K562 (cell line): ENCODE measurements around the gene DHX36. TPM values are rescaled to one million over a fixed set of nuclear protein-coding genes. Genes with fewer than 3 reads are reported as not detected.

Experiments
- ATAC-seq: fragments of 200-7000 bp; cut with Tn5 transposase; 3 replicates; pipeline ENCODE4 v1.9.1; 2020; ENCODE audit warnings: moderate library complexity
- BruUV-seq: library from RNA; stranded (reverse); fragments of 400-500 nt; replicated peaks from 2 replicates; lab custom pipeline; 2021; lab: Mats Ljungman, UMichigan
- CTCF ChIA-PET: fragments of 300-600 bp; formaldehyde crosslinking; extraction: SDS; loops from one replicate; lab custom pipeline; 2021; ENCODE audit warnings: low intra/inter-chr PET ratio; lab: Yijun Ruan, JAX
- POLR2A ChIA-PET: fragments of 300-600, 350-650 bp; sonication (Branson Sonifier 250); formaldehyde crosslinking; extraction: SDS; loops from one replicate; lab custom pipeline; 2021; ENCODE audit warnings: antibody characterized with exemption, inconsistent platforms; lab: Yijun Ruan, JAX
- DNase-seq, 4 experiments: peaks; one replicate each; pipeline versions ENCODE4 v3.0.0 to v3.0.0-alpha.2; 2011 to 2018; ENCODE audit warnings: low spot score in 3 of 4, mixed read lengths in 3 of 4; ENCODE audit errors: extremely low read depth in 1 of 4
- FAIRE-seq: peaks from 2 replicates; lab custom pipeline; 2011; peaks lifted over from hg19 to GRCh38; lab: Jason Lieb, UNC
- H2AFZ ChIP-seq: 2 replicates; pipeline ENCODE4 v1.6.0; 2011; ENCODE audit warnings: low read depth, low read length, control low read depth, inconsistent platforms
- H3K27ac ChIP-seq: fragments of 200-600 bp; 3 replicates; pipeline ENCODE4 v1.8.0; 2011; ENCODE audit warnings: low read depth, mild to moderate bottlenecking, control low read depth, inconsistent platforms, low read length, moderate library complexity, mixed read lengths; ENCODE audit errors: extremely low read depth
- H3K27me3 ChIP-seq, 2 experiments: fragments of 300-600 bp in 1 of 2; 2 replicates in 1 of 2; 3 replicates in 1 of 2; pipeline versions ENCODE4 v1.6.0 to v1.8.0; 2011; ENCODE audit warnings: inconsistent platforms in 2 of 2, low read length in 2 of 2, mild to moderate bottlenecking in 1 of 2, mixed read lengths in 1 of 2, moderate library complexity in 1 of 2; ENCODE audit not compliant: control insufficient read depth in 2 of 2, insufficient read depth in 2 of 2
- H3K36me3 ChIP-seq: fragments of 300-600 bp; 3 replicates; pipeline ENCODE4 v1.8.0; 2011; ENCODE audit warnings: mild to moderate bottlenecking, low read length, inconsistent platforms; ENCODE audit not compliant: control insufficient read depth, insufficient read depth
- H3K4me1 ChIP-seq, 2 experiments: fragments of 200-600 bp in 1 of 2; replicated peaks in 1 of 2; 2 replicates in 1 of 2; 3 replicates in 1 of 2; pipeline versions ENCODE4 v1.5.1 to v1.8.0; 2011; ENCODE audit warnings: inconsistent platforms in 2 of 2, low read length in 2 of 2, mild to moderate bottlenecking in 1 of 2, mixed read lengths in 1 of 2, moderate library complexity in 1 of 2; ENCODE audit not compliant: control insufficient read depth in 2 of 2, insufficient read depth in 2 of 2
- H3K4me2 ChIP-seq: 2 replicates; pipeline ENCODE4 v1.6.1; 2011; ENCODE audit warnings: low read length, control low read depth, inconsistent platforms, mixed read lengths; ENCODE audit not compliant: insufficient read depth
- H3K4me3 ChIP-seq: fragments of 200-600 bp; sonication (generic), shearing (Covaris generic); 2 replicates; pipeline ENCODE4 v1.5.1; 2016; ENCODE audit warnings: control low read depth, inconsistent platforms
- H3K79me2 ChIP-seq: fragments of 200-600 bp; 3 replicates; pipeline ENCODE4 v1.8.0; 2011; ENCODE audit warnings: low read length, inconsistent platforms; ENCODE audit not compliant: control insufficient read depth, insufficient read depth
- H3K9ac ChIP-seq, 2 experiments: 2 replicates each; pipeline versions ENCODE4 v1.6.0 to v1.6.1; 2011; ENCODE audit warnings: low read depth in 2 of 2, low read length in 2 of 2, control low read depth in 1 of 2, inconsistent platforms in 1 of 2, mild to moderate bottlenecking in 1 of 2, mixed read lengths in 1 of 2; ENCODE audit not compliant: insufficient read depth in 1 of 2
- H3K9me1 ChIP-seq: one replicate; pipeline ENCODE4 v1.6.0; 2011; ENCODE audit warnings: inconsistent platforms, mild to moderate bottlenecking, low read length, moderate library complexity; ENCODE audit not compliant: control insufficient read depth, insufficient read depth
- H3K9me3 ChIP-seq: replicated peaks from 2 replicates; pipeline ENCODE4 v1.5.1; 2011; ENCODE audit warnings: low read depth, low read length, inconsistent platforms; ENCODE audit not compliant: control insufficient read depth, insufficient read depth
- H4K20me1 ChIP-seq: replicated peaks from 2 replicates; pipeline ENCODE4 v1.6.1; 2011; ENCODE audit warnings: low read length, inconsistent platforms, mixed read lengths; ENCODE audit not compliant: control insufficient read depth, insufficient read depth
- CHD4 ChIP-seq: fragments of 200-600 bp; sonication (generic); IDR thresholded peaks from 3 replicates; pipeline ENCODE4 v1.6.1; 2012; ENCODE audit warnings: low read depth, mild to moderate bottlenecking, mixed read lengths, low read length, inconsistent platforms; ENCODE audit not compliant: insufficient read depth, insufficient replicate concordance, poor library complexity, severe bottlenecking
- HMGXB4 ChIP-seq: sonication (generic); formaldehyde crosslinking; IDR thresholded peaks from 2 replicates; pipeline ENCODE4 v1.8.1; 2023; ENCODE audit warnings: mild to moderate bottlenecking, missing genetic modification reagents
- NFE2 ChIP-seq: IDR thresholded peaks from 2 replicates; pipeline ENCODE4 v1.6.1; 2014; ENCODE audit warnings: antibody characterized with exemption, low read depth
- PCBP1 ChIP-seq: fragments of 200-400 bp; formaldehyde crosslinking; IDR thresholded peaks from 2 replicates; pipeline ENCODE4 v1.6.1; 2018; ENCODE audit warnings: mild to moderate bottlenecking, low read depth, low read length; ENCODE audit not compliant: poor library complexity, severe bottlenecking
- ZNF253 ChIP-seq: fragments of 250-450 bp; sonication (Bioruptor Pico); conservative IDR thresholded peaks from 2 replicates; pipeline ENCODE4 v1.6.1; 2021; ENCODE audit warnings: mild to moderate bottlenecking
- ZNF282 ChIP-seq: sonication (generic); formaldehyde crosslinking; IDR thresholded peaks from 2 replicates; pipeline ENCODE4 v1.8.1; 2023; ENCODE audit warnings: missing genetic modification reagents
- ZNF584 ChIP-seq: fragments of 200-800 bp; sonication (Bioruptor generic); IDR thresholded peaks from 2 replicates; pipeline ENCODE4 v1.6.1; 2016; ENCODE audit warnings: low read depth, mild to moderate bottlenecking, missing genetic modification characterization, missing compliant biosample characterization
- WGBS: fragments of 100-300 bp; shearing (Covaris generic); methylation state at CpG from one replicate; pipeline ENCODE4 v1.1.6; 2016; ENCODE audit warnings: low coverage, mixed read lengths; ENCODE audit not compliant: insufficient coverage; ENCODE audit errors: missing lambda C conversion rate; 5-methylcytosine and 5-hydroxymethylcytosine counted together
- in situ Hi-C: fragments of 300-500 bp; cut with MboI; formaldehyde crosslinking; loops from 4 replicates; pipeline ENCODE4 v1.15.0; 2018; ENCODE audit warnings: inconsistent platforms, mixed read lengths
- intact Hi-C: fragments of 100-400 bp; cut with micrococcal nuclease; formaldehyde crosslinking; loops from 2 replicates; pipeline ENCODE4 v1.14.2; 2022
- polyA plus RNA-seq, 8 experiments: library from polyadenylated mRNA; depleted of rRNA in 4 of 8; stranded (reverse) in 5 of 8; unstranded in 3 of 8; fragments of >200 nt; fragmentation: Nextera tagmentation in 2 of 8; fragmentation: Illumina TruSeq in 1 of 8; extraction: Ambion mirVana in 2 of 8; extraction: Trizol in 1 of 8; gene quantifications; 2 replicates each; pipeline versions ENCODE4 v1.2.1 to v1.2.3, GENCODE V29; 2011 to 2014; ENCODE audit warnings: inconsistent platforms in 1 of 8, missing spikeins in 1 of 8
- total RNA-seq, 7 experiments: library from RNA; depleted of rRNA in 6 of 7; stranded (reverse); fragments of >200 nt in 6 of 7; fragmentation: Illumina TruSeq in 2 of 7; extraction: Trizol in 2 of 7; gene quantifications; 2 replicates each; pipeline versions ENCODE4 v1.2.1 to v1.2.3, GENCODE V29; 2011 to 2021; ENCODE audit warnings: low replicate concordance in 1 of 7

DHX36 gene
- total and polyA plus RNA-seq, 9 of the 15 experiments (the other 6 are each of a cell fraction or from before 2014, with no cell fraction given) = 44.3 to 98.7 (median 57.0) TPM

- no peak for TF ChIP-seq ZNF253
- TF ChIP-seq ZNF584 (CRISPR knock-in tag) = no peak
- TF ChIP-seq ZNF282 (CRISPR knock-in tag) = no peak
- TF ChIP-seq CHD4 = no peak
- no peak for TF ChIP-seq HMGXB4
- TF ChIP-seq PCBP1 = no peak
- no peak for TF ChIP-seq NFE2
- Histone ChIP-seq H3K79me2 (no peaks in the 10 kb centered on the region), H2AFZ (no peak overlapping the region), H3K4me1 (no peaks in the 10 kb centered on the region), H3K9me1 (no peaks in the 10 kb centered on the region), H3K9me3 (no peaks in the 10 kb centered on the region), H3K9ac (no peak overlapping the region), H3K4me2 (no peak overlapping the region), H3K27me3 (no peaks in the 10 kb centered on the region), H3K36me3 (peaks cover 83% of the 10 kb centered on the region), H4K20me1 (no peaks in the 10 kb centered on the region), H3K27ac (no peak overlapping the region), H3K4me3 (no peak overlapping the region)
- in situ Hi-C loops (no loop called here), intact Hi-C loops (no loop called here)
- no TSS peak for BruUV-seq
- FAIRE-seq (no peak), ATAC-seq (no peak), DNase-seq (no peak)
- ChIA-PET CTCF (no interaction called here), POLR2A (no interaction called here)
- 87% methylated on average over 2 of the region's 2 CpGs for WGBS
Measured at GRCh38 chr3:154285221-154285620, 39.1 kb downstream of the DHX36 start.
